Activated naive CD8-positive, alpha-beta T cell (primary cell): Measurements from ENCODE around the gene ARMH4.

Experiments used
- H3K27ac Mint-ChIP-seq: one replicate; pipeline ENCODE4 v1.8.0; 2021; ENCODE audit warnings: mixed read lengths
- H3K27me3 Mint-ChIP-seq: one replicate; pipeline ENCODE4 v1.8.0; 2021; ENCODE audit warnings: mixed read lengths
- H3K36me3 Mint-ChIP-seq: one replicate; pipeline ENCODE4 v1.8.0; 2021; ENCODE audit warnings: mixed read lengths
- H3K4me1 Mint-ChIP-seq: one replicate; pipeline ENCODE4 v1.8.0; 2021; ENCODE audit warnings: low read depth, mixed read lengths
- H3K4me3 Mint-ChIP-seq: one replicate; pipeline ENCODE4 v1.8.0; 2021; ENCODE audit warnings: mild to moderate bottlenecking, mixed read lengths
- H3K9me3 Mint-ChIP-seq: one replicate; pipeline ENCODE4 v1.8.0; 2021; ENCODE audit warnings: low read depth, mixed read lengths

ARMH4 gene

DNA sequence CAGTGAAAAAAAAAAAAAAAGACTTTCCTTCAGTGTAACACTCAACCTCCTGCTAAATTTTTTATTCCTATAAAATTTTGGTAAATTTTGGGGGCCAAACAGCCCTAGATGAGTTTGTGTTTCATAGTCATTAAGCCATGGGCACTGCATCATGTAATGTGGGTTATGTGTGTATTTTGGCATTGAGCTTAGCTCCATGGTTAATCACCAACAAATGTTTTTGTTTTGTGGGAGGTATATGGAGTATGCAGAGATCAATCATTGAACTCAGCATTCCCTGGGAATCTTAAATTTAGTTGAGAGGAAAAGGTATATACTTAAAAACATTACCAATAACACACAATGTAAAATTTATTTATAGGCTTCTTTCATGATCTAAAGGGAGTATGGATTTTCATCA is 8.5 kb upstream of the ARMH4 start:
- H3K4me1 Mint-ChIP-seq: no peaks in the 10 kb centered on the region
- H3K27me3 Mint-ChIP-seq: peaks cover 5% of the 10 kb centered on the region
- H3K36me3 Mint-ChIP-seq: no peaks in the 10 kb centered on the region
- no peak overlapping the region for H3K4me3 Mint-ChIP-seq
- H3K9me3 Mint-ChIP-seq: peaks cover 3% of the 10 kb centered on the region
- no peak overlapping the region for H3K27ac Mint-ChIP-seq

DNA sequence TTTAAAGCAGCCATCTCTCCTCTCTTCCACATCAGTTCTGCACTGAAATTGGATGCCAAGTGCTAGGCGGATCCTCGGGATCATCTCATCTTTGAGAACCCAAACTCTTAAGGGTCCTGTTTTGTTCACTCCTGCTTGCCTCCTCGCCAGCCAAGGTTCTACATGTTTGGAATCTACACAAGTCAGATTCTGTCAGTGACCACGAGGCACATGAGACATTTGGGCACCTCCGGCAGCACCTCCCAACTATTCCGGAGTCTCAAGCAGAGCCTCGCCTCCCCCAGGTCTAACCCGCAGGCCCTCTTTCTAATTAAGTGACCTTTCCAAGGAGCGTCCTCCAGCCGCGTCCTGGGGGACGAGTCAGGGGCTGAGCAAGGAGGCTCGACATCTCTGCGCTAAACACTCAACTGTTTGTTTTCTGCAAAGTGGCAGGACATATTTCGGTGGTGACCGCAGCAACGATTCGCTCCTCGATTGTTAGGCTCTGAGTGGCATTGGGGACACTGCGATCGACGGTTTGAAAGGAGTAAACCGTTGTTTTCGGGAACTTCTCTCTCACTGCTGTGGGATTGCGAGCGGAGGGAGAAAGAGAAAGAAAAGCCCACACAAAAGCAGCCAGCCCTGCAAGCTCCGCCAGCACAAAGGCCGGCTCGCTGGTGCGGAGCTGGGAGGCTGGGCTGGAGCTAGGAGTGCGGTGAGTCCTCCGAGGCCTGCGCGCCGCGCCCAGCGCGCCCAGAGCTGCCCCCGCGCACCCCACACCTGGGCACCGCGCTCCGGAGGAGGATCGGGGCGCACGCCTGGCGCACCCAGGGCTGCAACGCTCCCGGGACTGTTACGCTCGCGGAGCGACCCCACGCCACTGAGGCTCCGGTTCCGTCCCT is 640 bp downstream of the ARMH4 start:
- Mint-ChIP-seq H3K36me3 (no peaks in the 10 kb centered on the region), H3K9me3 (no peaks in the 10 kb centered on the region)

DNA sequence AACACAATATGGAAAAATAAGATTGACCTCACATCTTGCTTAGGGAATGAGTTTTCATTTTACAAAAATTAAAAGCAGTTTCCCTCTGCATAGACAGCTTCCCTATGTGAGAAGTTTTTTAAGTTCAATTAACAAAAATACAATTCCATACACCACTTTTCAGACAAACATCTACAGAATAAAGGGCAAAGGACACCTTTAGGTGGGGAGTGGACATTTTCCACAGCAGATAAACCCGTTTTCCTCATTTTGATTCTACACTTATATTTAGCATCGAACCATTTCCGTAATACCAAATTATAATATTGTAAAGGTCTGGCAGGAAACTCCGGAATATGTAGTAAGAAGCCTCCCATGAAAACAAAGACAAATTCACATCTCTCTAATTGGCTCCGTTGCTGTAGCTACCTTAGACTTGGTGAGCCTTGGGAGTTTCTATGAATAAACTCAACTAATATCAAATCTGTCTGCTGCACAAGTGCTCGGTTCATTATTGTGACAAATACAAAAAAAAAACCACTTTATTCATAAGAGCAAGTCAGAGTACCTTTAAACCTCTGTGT is 1.7 kb downstream of the ARMH4 start:
- H3K27me3 Mint-ChIP-seq: peaks cover 45% of the 10 kb centered on the region

More for the DNA sequence above, 640 bp downstream of the ARMH4 start:
- H3K27me3 Mint-ChIP-seq: peaks cover 45% of the 10 kb centered on the region
- H3K4me1 Mint-ChIP-seq: peaks cover 15% of the 10 kb centered on the region
- H3K4me3 Mint-ChIP-seq: peak overlapping the region; percentile 83
- no peak overlapping the region for H3K27ac Mint-ChIP-seq

DNA sequence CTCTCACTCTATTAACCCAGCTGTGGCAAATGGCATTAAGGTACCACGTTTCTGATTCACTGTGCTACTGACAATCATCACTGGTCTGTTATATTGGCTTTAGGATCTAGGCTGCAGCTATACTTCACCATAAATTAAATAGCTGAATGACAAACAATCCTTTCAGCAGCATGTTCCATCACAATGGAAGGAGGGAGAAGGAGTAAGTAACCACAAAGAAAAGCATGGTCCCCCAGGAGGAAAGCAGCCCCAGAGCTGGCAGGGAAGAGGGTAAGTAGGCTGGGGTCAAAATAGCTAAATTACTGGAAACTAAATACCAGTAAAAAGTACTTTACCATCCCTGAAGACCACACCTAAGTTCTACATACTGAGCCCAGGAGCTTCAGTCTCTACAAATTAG is 2.8 kb downstream of the ARMH4 start:
- Mint-ChIP-seq H3K9me3 (no peaks in the 10 kb centered on the region), H3K27ac (no peak overlapping the region), H3K4me1 (peaks cover 15% of the 10 kb centered on the region), H3K36me3 (no peaks in the 10 kb centered on the region), H3K27me3 (peaks cover 45% of the 10 kb centered on the region), H3K4me3 (no peak overlapping the region)

More for the DNA sequence above, 1.7 kb downstream of the ARMH4 start:
- Mint-ChIP-seq H3K4me3 (peak overlapping the region; percentile 83), H3K27ac (no peak overlapping the region), H3K36me3 (no peaks in the 10 kb centered on the region), H3K4me1 (peaks cover 15% of the 10 kb centered on the region), H3K9me3 (no peaks in the 10 kb centered on the region)

DNA sequence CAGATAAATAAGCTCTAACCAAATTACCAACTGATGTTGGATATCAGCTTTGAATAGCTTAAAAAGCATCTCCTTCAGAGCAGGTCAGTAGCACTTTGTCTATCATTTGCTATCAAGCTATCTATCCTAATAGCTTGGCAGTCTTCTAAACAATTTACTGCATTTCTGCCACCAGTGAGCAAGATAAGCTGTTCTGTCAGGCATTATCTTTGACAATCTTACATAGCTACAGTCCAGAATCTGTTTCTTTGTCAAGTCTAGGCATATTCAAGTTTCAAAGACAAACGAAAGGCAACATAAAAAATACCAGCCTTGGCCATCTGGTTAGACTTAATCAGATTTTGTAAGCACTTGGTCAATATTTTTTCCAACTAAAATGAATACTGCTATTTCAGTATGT is 5.6 kb downstream of the ARMH4 start:
- Mint-ChIP-seq H3K4me1 (peaks cover 7% of the 10 kb centered on the region), H3K4me3 (no peak overlapping the region), H3K27me3 (peaks cover 31% of the 10 kb centered on the region), H3K9me3 (no peaks in the 10 kb centered on the region), H3K27ac (no peak overlapping the region), H3K36me3 (no peaks in the 10 kb centered on the region)

DNA sequence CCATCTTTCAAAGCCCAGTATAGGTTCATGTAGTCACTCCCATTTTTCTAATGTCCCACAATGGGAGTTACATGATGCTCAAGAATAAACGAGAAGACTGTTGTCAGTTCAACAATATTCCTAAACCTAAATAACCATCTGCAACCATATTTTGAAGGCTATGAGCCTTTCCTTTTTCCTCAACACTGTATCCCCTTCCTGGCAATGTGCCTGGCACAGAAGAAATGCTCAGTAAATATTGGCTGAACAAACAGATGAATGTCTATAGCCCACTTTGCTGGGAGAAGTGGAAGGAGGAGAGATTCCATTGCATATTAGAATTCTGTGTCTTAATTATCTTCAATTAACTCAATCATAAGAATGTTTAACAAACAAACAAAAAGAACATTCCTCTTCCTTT is 6.1 kb downstream of the ARMH4 start:
- H3K27me3 Mint-ChIP-seq: peaks cover 26% of the 10 kb centered on the region
- no peak overlapping the region for H3K4me3 Mint-ChIP-seq
- H3K27ac Mint-ChIP-seq: no peak overlapping the region
- H3K9me3 Mint-ChIP-seq: no peaks in the 10 kb centered on the region
- H3K4me1 Mint-ChIP-seq: peaks cover 2% of the 10 kb centered on the region
- no peaks in the 10 kb centered on the region for H3K36me3 Mint-ChIP-seq

DNA sequence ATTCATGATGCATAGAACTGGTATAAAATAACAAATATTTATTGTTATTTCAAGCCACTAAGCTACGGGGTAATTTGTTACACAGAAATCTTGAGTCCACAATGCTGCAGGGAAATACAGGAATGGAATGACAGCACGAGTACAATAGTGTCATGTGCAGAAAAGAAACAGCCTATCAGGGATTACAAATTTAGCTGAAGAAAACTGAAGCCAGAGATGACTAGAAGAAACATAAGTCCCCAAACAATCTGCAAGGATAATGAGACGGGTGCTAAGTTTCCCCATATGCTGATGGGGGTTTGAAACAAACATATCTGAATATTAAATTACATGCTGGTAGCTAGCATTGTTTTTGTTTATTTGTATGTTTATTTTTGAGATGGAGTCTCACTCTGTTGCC is 8.9 kb downstream of the ARMH4 start:
- Mint-ChIP-seq H3K36me3 (no peaks in the 10 kb centered on the region), H3K9me3 (no peaks in the 10 kb centered on the region), H3K4me1 (no peaks in the 10 kb centered on the region), H3K27ac (no peak overlapping the region), H3K27me3 (peaks cover 7% of the 10 kb centered on the region), H3K4me3 (no peak overlapping the region)

DNA sequence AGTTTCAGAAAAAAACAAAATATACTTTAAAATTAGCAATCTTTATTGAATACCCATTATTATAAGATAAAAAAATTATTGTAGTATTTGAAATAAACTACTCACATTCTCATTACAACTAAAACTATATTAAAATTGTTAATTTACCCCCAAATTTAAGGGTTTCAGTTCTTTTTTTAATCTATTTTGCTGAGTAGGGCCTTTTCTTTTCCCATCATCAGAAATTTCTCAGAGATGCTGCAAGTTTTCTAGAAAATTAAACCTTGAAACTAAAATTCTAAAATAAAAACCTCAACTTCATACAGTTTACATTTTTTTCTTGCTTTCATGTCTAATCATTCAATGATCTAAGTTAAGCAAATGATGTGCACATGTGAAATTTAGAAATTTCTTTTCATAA is 10.1 kb downstream of the ARMH4 start:
- no peaks in the 10 kb centered on the region for H3K9me3 Mint-ChIP-seq
- no peaks in the 10 kb centered on the region for H3K4me1 Mint-ChIP-seq
- no peak overlapping the region for H3K27ac Mint-ChIP-seq
- peaks cover 4% of the 10 kb centered on the region for H3K27me3 Mint-ChIP-seq
- no peaks in the 10 kb centered on the region for H3K36me3 Mint-ChIP-seq
- H3K4me3 Mint-ChIP-seq: no peak overlapping the region

DNA sequence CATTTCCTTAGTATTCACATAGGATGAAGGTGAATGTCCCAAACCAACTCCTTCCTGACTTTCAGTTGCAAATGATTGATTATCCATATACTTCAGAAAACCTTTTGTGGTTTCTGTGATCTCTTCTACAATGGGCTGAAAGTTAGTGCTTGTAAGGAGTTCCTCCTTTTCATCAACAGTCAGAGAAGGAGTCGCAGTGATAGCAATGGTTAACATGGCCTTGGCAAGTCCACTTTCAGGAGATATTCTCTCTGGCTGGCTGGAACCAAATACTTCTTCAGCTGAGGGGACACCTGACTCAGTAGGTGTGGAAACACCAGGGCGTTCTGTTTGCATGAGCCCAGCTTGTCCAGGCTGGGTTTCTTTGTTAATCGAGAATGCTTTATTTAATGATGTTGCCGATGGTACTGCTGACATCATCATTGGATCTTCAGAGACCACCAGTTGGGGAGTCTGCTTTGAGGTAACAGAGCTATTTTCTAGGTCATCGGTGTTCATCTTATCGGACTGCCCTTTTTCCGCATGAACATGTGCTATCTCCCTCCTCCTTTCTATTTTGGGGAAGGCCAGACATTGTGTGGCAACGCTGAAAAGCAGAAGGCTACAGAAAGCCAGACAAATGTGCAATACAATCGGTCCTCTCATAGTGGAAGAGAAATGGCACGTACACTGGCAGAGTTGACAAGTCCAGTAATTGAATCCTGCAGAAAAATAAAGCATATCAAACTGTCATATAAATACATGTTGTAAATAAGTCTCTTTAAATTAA is 13.1 kb downstream of the ARMH4 start:
- Mint-ChIP-seq H3K9me3 (no peaks in the 10 kb centered on the region), H3K27me3 (no peaks in the 10 kb centered on the region), H3K4me3 (no peak overlapping the region), H3K27ac (no peak overlapping the region), H3K36me3 (no peaks in the 10 kb centered on the region), H3K4me1 (no peaks in the 10 kb centered on the region)

DNA sequence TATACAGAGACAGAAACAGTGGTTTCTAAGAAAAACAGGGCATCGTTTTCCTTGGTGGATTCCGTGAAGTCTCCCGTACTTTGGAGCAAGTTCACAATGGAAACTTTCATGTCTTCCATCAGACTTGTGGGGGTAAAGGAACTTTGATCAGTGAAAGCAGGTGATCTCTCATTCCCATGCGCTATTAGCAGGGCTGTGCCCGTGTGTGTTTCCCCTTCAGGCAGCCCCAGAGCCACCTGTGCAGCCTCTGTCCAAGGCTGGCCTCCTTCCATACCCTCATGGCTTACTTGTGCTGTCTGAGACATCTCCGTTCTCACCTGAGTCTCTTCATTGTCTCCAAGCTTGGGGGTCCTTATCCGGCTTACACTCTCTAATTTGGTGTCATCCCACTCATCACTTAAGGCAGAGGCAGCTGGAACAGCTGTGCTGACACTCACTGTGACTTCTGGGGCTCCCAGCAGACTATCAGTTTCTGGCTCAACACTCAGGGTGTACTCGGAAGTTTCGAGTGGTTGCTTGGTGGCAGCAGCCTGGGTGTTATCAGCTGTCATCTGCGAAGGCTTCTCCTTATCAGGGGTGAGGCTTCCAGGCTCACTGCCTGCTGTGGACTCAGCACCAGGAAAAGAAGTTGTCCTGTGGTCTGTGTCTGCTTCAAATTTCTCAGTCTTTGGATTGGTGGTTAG is 13.8 kb downstream of the ARMH4 start:
- Mint-ChIP-seq H3K9me3 (no peaks in the 10 kb centered on the region), H3K4me1 (no peaks in the 10 kb centered on the region), H3K27me3 (no peaks in the 10 kb centered on the region), H3K4me3 (no peak overlapping the region), H3K27ac (no peak overlapping the region), H3K36me3 (no peaks in the 10 kb centered on the region)

DNA sequence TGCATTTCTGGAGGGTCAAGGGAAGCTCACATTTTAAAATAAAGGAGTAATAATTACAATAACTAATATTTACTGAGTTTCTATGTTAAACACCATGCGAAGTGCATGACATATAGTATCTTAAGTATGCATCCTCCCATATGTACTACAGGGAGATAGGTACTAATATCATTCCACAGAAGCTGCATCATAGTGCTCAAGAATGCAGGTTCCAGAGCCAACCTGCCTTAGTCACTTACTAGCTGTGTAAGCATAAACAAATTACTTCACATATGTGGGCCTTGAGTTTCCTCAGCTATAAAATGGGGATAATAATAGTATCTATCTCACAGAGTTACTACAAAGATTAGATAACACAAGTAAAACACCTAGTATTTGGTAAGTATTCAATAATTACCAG is 18.3 kb downstream of the ARMH4 start:
- no peaks in the 10 kb centered on the region for H3K4me1 Mint-ChIP-seq
- H3K27ac Mint-ChIP-seq: no peak overlapping the region

DNA sequence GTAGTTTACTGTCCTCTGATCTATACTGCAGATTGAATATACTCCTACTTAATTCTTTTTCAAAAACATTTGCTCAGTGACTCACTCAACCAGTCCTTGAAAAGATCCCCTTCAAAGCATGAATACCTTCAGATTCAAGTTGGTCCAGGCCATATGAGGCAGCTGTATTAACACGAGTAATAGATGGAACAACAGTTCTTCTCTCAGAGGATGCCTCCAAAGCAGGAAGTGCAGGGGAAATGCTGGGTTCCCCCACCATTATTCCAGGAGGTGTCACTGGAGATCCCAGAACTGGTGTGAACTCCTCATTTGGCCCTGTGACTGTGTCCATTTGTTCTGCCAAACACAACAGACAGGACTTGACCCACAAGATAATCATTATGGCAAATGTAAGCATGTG is 20.6 kb downstream of the ARMH4 start:
- no peaks in the 10 kb centered on the region for H3K9me3 Mint-ChIP-seq
- no peaks in the 10 kb centered on the region for H3K4me1 Mint-ChIP-seq
- H3K27ac Mint-ChIP-seq: no peak overlapping the region
- no peaks in the 10 kb centered on the region for H3K36me3 Mint-ChIP-seq
- H3K4me3 Mint-ChIP-seq: no peak overlapping the region
- peaks cover 2% of the 10 kb centered on the region for H3K27me3 Mint-ChIP-seq

More for the DNA sequence above, 18.3 kb downstream of the ARMH4 start:
- no peak overlapping the region for H3K4me3 Mint-ChIP-seq
- H3K36me3 Mint-ChIP-seq: no peaks in the 10 kb centered on the region
- H3K9me3 Mint-ChIP-seq: no peaks in the 10 kb centered on the region
- H3K27me3 Mint-ChIP-seq: no peaks in the 10 kb centered on the region

DNA sequence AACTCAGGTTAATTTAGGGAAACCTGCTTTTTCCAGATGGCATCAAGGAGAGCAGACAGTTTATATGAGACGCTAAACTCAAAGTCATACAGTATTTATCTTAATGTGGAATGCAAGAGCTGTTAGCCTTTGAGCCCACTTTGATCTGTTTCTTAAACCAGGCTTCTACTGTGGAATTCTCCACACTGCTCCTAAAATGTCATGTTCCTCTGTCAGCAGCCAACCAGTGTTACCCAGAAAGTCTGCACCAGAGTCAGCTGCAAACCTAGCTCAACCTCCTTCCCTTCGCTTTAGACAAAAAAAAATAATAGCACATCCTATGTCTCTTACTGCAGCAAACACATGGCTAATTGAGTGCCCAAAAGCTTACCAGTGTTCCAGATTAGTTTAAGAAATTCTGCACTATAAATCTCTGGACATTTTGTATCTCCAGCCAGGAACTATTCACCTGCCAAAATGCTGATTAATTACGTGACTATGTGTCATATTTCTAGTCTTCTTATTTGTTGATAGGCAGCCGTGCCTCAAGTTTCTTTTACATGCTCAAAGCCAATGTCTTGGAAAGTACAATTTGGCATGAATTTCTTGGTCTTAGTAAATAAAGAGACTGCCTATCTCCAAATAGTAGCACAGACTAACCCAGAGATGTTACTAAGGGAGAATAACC is 21.8 kb downstream of the ARMH4 start:
- H3K27ac Mint-ChIP-seq: no peak overlapping the region
- peaks cover 9% of the 10 kb centered on the region for H3K9me3 Mint-ChIP-seq
- H3K4me1 Mint-ChIP-seq: no peaks in the 10 kb centered on the region
- peaks cover 2% of the 10 kb centered on the region for H3K27me3 Mint-ChIP-seq
- no peak overlapping the region for H3K4me3 Mint-ChIP-seq
- H3K36me3 Mint-ChIP-seq: no peaks in the 10 kb centered on the region

DNA sequence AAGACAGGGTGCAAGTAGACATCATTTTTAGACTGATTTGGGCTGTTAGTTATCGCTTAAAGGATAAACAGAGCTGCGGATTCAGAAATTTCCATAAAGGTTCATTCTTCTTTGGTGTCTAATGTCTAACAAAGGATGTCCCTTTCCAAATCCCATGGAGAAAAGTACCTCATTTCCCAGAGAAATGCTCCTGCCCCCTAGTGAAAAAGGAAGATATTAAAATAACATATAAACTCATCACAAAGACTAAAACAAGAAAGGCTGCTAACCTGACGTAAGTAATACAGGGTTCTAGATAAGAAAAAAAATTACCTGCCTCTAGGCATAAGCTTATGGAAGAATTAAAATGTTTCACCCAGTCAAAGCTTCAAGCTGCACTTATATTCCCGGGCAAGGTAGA is 22.8 kb downstream of the ARMH4 start:
- H3K27ac Mint-ChIP-seq: no peak overlapping the region
- H3K9me3 Mint-ChIP-seq: peaks cover 9% of the 10 kb centered on the region
- H3K4me1 Mint-ChIP-seq: no peaks in the 10 kb centered on the region
- no peaks in the 10 kb centered on the region for H3K36me3 Mint-ChIP-seq
- no peak overlapping the region for H3K4me3 Mint-ChIP-seq
- peaks cover 2% of the 10 kb centered on the region for H3K27me3 Mint-ChIP-seq
